ENCODE measurements around the gene PNMA8B.

PNMA8B gene

DNA sequence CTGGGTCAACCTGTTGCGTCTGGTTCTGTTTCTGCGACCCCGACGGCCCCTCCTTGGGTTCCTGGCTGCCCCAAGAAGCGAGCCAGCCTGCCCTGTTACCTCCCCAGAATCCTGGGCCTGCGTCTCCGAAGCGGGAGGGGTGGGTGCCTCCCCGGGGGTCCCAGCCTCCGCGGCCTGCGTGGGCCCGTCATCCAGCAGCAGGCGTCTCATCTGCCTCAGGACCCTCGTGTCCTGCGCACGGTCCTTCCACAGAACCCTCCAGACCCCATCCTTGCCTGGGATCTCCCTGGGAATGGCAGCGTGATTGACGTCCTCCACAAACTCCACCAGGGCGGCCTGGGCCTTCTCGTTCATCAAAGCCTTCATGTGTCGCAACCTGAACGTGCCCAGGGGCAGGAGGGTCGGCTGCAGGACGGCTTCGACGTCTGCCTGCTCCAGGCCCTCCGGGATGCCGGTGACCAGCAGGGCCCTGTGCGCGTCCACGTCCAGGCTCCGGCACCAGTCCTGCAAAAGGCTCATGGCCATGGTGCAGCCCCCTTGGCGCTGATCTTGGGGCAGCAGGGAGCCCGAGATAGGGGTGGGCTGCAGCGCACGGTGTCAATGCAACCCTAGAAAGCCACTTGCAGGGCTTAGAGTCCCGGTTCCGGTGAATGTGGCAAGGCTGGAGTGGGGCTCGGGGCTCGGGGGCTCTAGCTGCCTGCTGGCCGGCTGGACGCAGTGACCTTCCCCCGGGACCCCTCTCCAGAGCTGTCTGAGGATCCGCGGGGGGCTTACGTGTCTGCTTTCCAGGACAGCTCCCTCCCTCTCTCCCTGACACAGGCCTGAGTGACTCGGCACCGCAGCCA lies 504 bp downstream of the PNMA8B start:
- TF ChIP-seq, protein P1, sequence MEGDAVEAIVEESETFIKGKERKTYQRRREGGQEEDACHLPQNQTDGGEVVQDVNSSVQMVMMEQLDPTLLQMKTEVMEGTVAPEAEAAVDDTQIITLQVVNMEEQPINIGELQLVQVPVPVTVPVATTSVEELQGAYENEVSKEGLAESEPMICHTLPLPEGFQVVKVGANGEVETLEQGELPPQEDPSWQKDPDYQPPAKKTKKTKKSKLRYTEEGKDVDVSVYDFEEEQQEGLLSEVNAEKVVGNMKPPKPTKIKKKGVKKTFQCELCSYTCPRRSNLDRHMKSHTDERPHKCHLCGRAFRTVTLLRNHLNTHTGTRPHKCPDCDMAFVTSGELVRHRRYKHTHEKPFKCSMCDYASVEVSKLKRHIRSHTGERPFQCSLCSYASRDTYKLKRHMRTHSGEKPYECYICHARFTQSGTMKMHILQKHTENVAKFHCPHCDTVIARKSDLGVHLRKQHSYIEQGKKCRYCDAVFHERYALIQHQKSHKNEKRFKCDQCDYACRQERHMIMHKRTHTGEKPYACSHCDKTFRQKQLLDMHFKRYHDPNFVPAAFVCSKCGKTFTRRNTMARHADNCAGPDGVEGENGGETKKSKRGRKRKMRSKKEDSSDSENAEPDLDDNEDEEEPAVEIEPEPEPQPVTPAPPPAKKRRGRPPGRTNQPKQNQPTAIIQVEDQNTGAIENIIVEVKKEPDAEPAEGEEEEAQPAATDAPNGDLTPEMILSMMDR (conservative IDR thresholded peaks at IDR 0.05) = no peak
- TF ChIP-seq ZFX (IDR thresholded peaks at IDR 0.05) = no peak
- H3K27ac ChIP-seq = no peak overlapping the region

DNA sequence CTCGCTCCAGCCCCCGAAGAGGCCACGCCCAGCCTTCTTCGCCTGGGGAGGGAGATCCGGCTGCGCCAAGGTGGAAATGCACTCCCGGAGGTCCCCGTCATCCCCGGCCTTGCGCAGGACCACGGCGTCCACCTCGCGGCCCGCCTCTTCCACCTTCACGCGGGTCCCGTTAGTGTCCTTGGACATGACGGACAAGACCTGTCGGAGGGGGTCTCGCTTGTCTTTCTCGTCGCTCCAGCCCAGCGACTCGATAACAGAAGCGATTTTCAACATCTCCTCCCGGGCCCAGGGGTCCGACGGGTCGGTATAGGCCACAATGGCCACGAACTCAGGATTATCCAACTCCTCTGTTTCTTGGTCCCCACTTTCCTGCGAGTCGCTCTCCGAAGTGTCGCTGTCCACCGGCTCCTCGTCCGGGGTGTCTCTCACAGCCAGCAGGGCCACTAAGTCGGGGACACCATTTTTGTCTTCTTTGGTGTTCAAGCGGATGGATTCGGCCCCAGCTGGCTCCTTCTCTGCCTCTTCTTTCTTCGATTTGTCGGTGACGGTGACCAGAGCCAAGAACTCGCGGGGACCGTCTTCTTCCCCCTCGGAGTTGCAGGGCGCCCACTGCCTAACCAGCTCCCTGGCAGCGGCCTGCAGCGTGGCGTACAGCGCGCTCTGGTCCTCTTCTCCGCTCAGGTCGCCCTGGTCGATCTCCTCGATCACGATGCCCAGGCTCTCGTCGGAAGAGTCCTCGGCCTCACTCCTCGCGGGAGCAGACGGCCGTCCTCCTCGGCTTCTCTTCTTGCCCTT lies 1.3 kb downstream of the PNMA8B start:
- no peak for TF ChIP-seq ZFX (IDR thresholded peaks at IDR 0.05)
- TF ChIP-seq, protein P1 (conservative IDR thresholded peaks at IDR 0.05) = no peak
- H3K27ac ChIP-seq = no peak overlapping the region

DNA sequence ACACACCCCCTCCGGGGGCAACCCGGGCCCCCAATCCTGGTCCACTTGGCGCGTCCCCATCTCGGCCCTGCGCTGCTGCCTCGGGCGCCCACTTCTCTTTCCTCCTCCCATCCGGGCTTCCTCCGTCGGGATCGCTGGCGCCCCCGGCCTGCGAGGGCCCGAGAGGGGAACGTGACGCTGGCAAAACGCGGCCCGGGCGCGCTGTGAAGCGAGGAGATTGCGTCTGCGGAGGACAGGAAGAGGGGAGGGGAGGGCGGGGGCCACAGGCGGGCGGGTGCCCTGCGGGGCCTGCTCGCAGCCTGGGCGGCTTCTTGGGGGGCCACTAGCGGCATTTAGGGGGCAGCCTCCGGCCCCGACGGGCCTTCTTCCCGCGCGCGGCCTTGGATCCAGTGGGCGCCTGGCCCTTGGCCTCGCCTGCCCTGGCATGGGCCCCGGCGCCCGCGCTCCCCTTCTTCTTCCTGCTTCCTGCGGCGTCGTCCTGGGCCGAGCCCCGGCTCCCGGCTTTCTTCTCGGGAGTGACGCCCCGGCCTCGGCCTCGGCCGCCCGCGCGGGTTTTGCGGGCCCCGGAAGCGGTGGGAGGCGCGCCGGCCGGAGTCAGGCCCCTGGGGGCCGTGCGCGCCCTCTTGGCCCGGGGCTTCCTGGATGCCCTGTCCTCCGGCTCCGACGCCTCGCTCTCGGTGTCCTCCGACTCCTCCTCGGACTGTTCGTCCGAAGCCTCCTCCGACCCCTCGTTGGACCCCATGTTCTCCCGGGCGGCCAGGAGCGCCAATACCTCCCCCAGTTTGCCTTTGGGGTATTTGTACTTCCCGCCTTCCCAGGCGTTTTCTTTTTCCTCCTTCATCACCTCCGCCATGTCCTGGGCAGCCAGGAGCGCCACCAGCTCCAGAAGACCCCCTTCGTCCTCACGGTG lies 2.2 kb downstream of the PNMA8B start:
- no peak overlapping the region for H3K27ac ChIP-seq
- TF ChIP-seq ZFX (IDR thresholded peaks at IDR 0.05) = no peak
- TF ChIP-seq, protein P1 (conservative IDR thresholded peaks at IDR 0.05) = no peak

DNA sequence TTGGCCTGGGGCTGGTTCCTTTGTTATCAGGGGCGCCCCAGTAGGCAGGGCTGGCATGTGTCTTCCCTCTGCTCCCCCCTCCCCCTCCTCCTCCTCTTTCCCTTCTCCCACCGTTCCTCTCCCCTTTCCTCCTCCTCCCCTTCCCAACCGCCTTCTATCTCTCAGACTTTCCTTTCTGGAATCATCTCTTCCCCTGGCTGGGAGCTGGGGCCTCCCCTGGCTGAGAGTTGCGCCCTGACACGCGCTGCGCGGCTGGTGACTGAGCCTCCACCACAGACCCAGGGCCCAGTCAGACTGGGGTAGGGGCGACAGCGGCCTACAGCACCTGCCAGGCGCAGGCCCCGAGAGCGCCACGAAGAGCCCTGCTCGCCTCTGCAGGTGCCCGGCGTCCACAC lies 2.8 kb downstream of the PNMA8B start:
- TF ChIP-seq, protein P1 (conservative IDR thresholded peaks at IDR 0.05) = no peak
- TF ChIP-seq ZFX (IDR thresholded peaks at IDR 0.05) = no peak
- H3K27ac ChIP-seq = no peak overlapping the region

DNA sequence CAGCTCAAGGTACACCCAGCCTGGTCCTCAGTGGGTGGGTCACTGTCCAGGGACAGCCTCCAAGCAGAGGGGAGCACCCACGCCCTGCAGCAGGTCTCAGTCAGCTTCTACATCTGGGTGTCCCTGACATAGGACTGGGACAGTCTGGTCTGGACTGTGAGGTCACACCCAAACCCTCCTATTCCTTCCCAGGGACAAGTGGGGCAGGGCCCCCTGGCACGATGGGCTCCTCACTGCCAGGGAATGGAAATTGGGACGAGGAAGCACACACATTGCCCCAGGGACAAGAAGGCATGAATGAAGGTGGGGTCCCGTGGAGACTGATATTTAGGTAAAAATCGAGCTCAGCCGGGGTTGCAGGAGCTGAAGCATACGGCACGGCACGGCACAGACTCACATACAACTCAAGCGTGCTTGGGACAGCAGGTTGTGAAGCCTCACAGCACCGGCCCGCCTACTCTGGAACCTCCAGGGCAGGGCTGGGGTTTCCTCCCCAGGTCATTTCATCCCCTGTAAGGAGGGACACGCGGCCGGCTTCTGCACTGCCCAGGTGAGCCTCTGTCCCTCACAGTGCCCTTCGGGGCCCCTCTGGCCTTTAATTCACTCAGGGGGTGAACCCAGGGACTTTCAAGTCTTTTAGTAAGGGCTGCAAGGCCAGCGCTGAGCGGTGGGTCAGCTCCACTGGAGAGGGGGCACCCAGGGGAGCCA lies 3.5 kb downstream of the PNMA8B start:
- TF ChIP-seq, protein P1 (conservative IDR thresholded peaks at IDR 0.05) = no peak
- no peak for TF ChIP-seq ZFX (IDR thresholded peaks at IDR 0.05)
- no peak overlapping the region for H3K27ac ChIP-seq

DNA sequence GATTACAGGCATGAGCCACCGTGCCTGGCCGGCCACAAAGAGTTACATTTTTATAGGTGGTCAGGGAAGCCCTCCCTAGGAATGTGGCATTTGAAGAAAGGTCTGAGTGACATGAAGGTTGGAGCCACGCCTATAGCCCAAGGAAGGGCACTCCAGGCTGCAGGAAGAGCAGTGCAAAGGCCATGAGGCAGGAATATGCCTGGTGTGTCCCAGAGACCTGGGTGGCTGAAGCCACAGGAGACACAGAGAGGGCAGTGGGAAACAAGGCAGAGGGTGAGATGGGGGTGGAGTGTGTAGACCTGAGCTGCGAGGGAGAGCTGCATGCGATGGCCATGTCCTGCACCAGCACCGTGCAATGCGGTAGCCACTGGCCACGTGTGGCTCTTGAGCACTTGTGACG lies 4.9 kb downstream of the PNMA8B start:
- no peak overlapping the region for H3K27ac ChIP-seq
- no peak for TF ChIP-seq ZFX (IDR thresholded peaks at IDR 0.05)
- TF ChIP-seq, protein P1 (conservative IDR thresholded peaks at IDR 0.05) = no peak

All from C4-2B (cell line).